B cell (primary cell): ENCODE data around the gene PGBD4. TPM values are rescaled to one million over a fixed set of nuclear protein-coding genes. Genes with fewer than 3 reads are reported as not detected.

Experiments
- ATAC-seq: fragments of 200-7000 bp; cut with Tn5 transposase; one replicate; pipeline ENCODE4 v1.10.0; 2021; ENCODE audit warnings: low read depth, mild to moderate bottlenecking, moderate number of reproducible peaks, moderate library complexity
- CTCF ChIA-PET: fragments of 350-600 bp; sonication (Branson Sonifier 250); formaldehyde crosslinking; loops from one replicate; lab custom pipeline; 2021; ENCODE audit warnings: antibody characterized with exemption, inconsistent platforms; lab: Charles Lee
- POLR2A ChIA-PET: fragments of 350-600 bp; sonication (Branson Sonifier 250); formaldehyde crosslinking; loops from one replicate; lab custom pipeline; 2021; ENCODE audit warnings: antibody characterized with exemption; lab: Charles Lee
- DNase-seq: peaks from one replicate; pipeline ENCODE4 v3.0.0; 2013
- H2AFZ ChIP-seq: 2 replicates; pipeline ENCODE4 v1.6.1; 2012; ENCODE audit warnings: mild to moderate bottlenecking, low read depth, low read length; ENCODE audit not compliant: insufficient read depth, poor library complexity, severe bottlenecking
- H3K27ac ChIP-seq, 2 donors: 1 replicate in 1 of 2; 2 replicates in 1 of 2; pipeline ENCODE4 v1.5.1; 2012 to 2013; ENCODE audit warnings: low read length in 2 of 2, mild to moderate bottlenecking in 2 of 2, moderate library complexity in 1 of 2
- H3K27me3 ChIP-seq, 4 experiments: fragments of 200-600 bp in 1 of 4; sonication (generic) in 1 of 4; replicated peaks in 1 of 4; 1 replicate in 2 of 4; 2 replicates in 2 of 4; pipeline versions ENCODE4 v1.6.1 to v1.7.0; 2013 to 2016; ENCODE audit warnings: low read length in 3 of 4, mild to moderate bottlenecking in 2 of 4, mixed read lengths in 1 of 4, moderate library complexity in 1 of 4; ENCODE audit not compliant: insufficient read depth in 4 of 4, control insufficient read depth in 3 of 4; ENCODE audit errors: control extremely low read depth in 1 of 4
- H3K36me3 ChIP-seq, 2 experiments: replicated peaks in 1 of 2; 1 replicate in 1 of 2; 2 replicates in 1 of 2; pipeline versions ENCODE4 v1.6.1 to v1.7.1; 2013; ENCODE audit warnings: low read length in 1 of 2; ENCODE audit not compliant: insufficient read depth in 2 of 2, control insufficient read depth in 1 of 2; ENCODE audit errors: control extremely low read depth in 1 of 2, extremely low read depth in 1 of 2
- H3K4me1 ChIP-seq, 2 donors: fragments of 200-600 bp in 1 of 2; sonication (generic) in 1 of 2; 1 replicate in 1 of 2; 2 replicates in 1 of 2; pipeline versions ENCODE4 v1.5.1 to v1.6.1; 2013 to 2017; ENCODE audit warnings: low read length in 2 of 2; ENCODE audit not compliant: control insufficient read depth in 2 of 2, insufficient read depth in 2 of 2
- H3K4me2 ChIP-seq: replicated peaks from 2 replicates; pipeline ENCODE3; 2012; ENCODE audit warnings: mild to moderate bottlenecking, low read depth, low read length; ENCODE audit not compliant: poor library complexity, severe bottlenecking
- H3K4me3 ChIP-seq, 5 experiments: fragments of 200-600 bp in 1 of 5; sonication (generic) in 1 of 5; 1 replicate in 3 of 5; 2 replicates in 2 of 5; pipeline versions ENCODE4 v1.5.1 to v1.7.0; 2011 to 2016; ENCODE audit warnings: low read length in 4 of 5, mild to moderate bottlenecking in 4 of 5, low read depth in 2 of 5, control low read depth in 1 of 5, moderate library complexity in 1 of 5; ENCODE audit not compliant: insufficient read depth in 1 of 5; ENCODE audit errors: control extremely low read depth in 1 of 5, extremely low read depth in 1 of 5
- H3K79me2 ChIP-seq: fragments of 200-600 bp; sonication (generic); one replicate; pipeline ENCODE4 v1.6.0; 2016; ENCODE audit warnings: low read length; ENCODE audit not compliant: control insufficient read depth, insufficient read depth
- H3K9ac ChIP-seq: fragments of 200-600 bp; sonication (generic); 2 replicates; pipeline ENCODE4 v1.6.1; 2017; ENCODE audit warnings: mild to moderate bottlenecking, low read length, moderate library complexity
- H3K9me3 ChIP-seq, 3 donors: one replicate each; pipeline versions ENCODE4 v1.6.1 to v1.7.1; 2013; ENCODE audit warnings: low read length in 2 of 3; ENCODE audit not compliant: control insufficient read depth in 2 of 3, insufficient read depth in 1 of 3; ENCODE audit errors: control extremely low read depth in 1 of 3
- H4K20me1 ChIP-seq: 2 replicates; pipeline ENCODE4 v1.6.0; 2012; ENCODE audit warnings: mild to moderate bottlenecking, low read length; ENCODE audit not compliant: insufficient read depth, control insufficient read depth, poor library complexity, severe bottlenecking
- H3K27ac Mint-ChIP-seq: one replicate; pipeline ENCODE4 v1.8.0; 2021; ENCODE audit warnings: mixed read lengths
- H3K27me3 Mint-ChIP-seq: one replicate; pipeline ENCODE4 v1.8.0; 2021; ENCODE audit warnings: mixed read lengths
- H3K4me1 Mint-ChIP-seq: one replicate; pipeline ENCODE4 v1.8.0; 2021; ENCODE audit warnings: mixed read lengths
- H3K4me3 Mint-ChIP-seq: one replicate; pipeline ENCODE4 v1.8.0; 2021; ENCODE audit warnings: mixed read lengths
- H3K9me3 Mint-ChIP-seq: one replicate; pipeline ENCODE4 v1.8.0; 2022; ENCODE audit warnings: mixed read lengths; ENCODE audit not compliant: insufficient read depth
- EZH2 ChIP-seq: IDR thresholded peaks from 2 replicates; pipeline ENCODE4 v1.6.1; 2012; ENCODE audit warnings: borderline replicate concordance, low read depth, mild to moderate bottlenecking, moderate library complexity, low read length; ENCODE audit not compliant: insufficient read depth, poor library complexity, severe bottlenecking
- WGBS: methylation state at CpG from one replicate; pipeline ENCODE4 v1.1.5; 2013; ENCODE audit warnings: missing lambda C conversion rate; ENCODE audit not compliant: insufficient coverage; 5-methylcytosine and 5-hydroxymethylcytosine counted together
- intact Hi-C: fragments of 100-400 bp; cut with micrococcal nuclease; formaldehyde crosslinking; loops from one replicate; pipeline ENCODE4 v1.10.0; 2022
- polyA plus RNA-seq: library from polyadenylated mRNA; depleted of rRNA; stranded (reverse); fragments of >200 nt; gene quantifications from 2 replicates; pipeline ENCODE4 v1.2.3, GENCODE V29; 2012
- total RNA-seq, 2 donors: library from RNA; stranded (reverse); fragments of 120-200 nt in 1 of 2; gene quantifications; 1 replicate in 1 of 2; 2 replicates in 1 of 2; pipeline versions ENCODE4 v1.2.3 to v1.2.4, GENCODE V29; 2013 to 2022
- TF ChIP-seq, protein P1 (sequence below): fragments of 200-600 bp; IDR thresholded peaks from one replicate; pipeline ENCODE4 v1.8.0; 2022; ENCODE audit warnings: antibody characterized with exemption, mild to moderate bottlenecking

The PGBD4 gene
- total and polyA plus RNA-seq, 2 donors (not counting 1 experiment from before 2014, with no cell fraction given), result 2.5 to 5.2 TPM

DNA sequence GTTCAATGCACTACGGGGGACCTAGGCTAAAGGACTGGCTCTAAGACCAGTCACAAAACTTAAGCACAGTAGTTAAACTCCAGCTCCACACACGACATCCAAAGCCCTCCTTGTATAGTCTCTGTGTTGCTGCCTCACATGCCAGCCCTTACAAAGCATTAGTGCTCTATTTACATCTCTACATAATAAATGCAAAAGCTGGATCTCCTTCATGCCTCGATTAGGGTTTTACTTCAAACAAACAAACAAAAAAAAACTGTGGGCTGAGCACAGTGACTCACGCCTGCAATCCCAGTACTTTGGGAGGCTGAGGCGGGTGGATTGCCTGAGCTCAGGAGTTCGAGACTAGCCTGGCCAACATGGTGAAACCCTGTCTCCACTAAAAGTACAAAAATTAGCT lies 9.6 kb downstream of the PGBD4 start:
- DNase-seq (no peak), ATAC-seq (no peak)
- no peak overlapping the region for H3K4me2 ChIP-seq
- TF ChIP-seq, protein P1, sequence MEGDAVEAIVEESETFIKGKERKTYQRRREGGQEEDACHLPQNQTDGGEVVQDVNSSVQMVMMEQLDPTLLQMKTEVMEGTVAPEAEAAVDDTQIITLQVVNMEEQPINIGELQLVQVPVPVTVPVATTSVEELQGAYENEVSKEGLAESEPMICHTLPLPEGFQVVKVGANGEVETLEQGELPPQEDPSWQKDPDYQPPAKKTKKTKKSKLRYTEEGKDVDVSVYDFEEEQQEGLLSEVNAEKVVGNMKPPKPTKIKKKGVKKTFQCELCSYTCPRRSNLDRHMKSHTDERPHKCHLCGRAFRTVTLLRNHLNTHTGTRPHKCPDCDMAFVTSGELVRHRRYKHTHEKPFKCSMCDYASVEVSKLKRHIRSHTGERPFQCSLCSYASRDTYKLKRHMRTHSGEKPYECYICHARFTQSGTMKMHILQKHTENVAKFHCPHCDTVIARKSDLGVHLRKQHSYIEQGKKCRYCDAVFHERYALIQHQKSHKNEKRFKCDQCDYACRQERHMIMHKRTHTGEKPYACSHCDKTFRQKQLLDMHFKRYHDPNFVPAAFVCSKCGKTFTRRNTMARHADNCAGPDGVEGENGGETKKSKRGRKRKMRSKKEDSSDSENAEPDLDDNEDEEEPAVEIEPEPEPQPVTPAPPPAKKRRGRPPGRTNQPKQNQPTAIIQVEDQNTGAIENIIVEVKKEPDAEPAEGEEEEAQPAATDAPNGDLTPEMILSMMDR, result no peak
- no peak for TF ChIP-seq EZH2
- no peak overlapping the region for H3K27ac Mint-ChIP-seq
- H3K27me3 Mint-ChIP-seq, result peaks cover 10% of the 10 kb centered on the region
- no peaks in the 10 kb centered on the region for H3K9me3 ChIP-seq
- H3K27ac ChIP-seq, result no peak overlapping the region
- no peaks in the 10 kb centered on the region for H3K79me2 ChIP-seq
- no peak overlapping the region for H3K4me3 Mint-ChIP-seq
- no peaks in the 10 kb centered on the region for H3K27me3 ChIP-seq
- no peaks in the 10 kb centered on the region for H3K9me3 Mint-ChIP-seq
- intact Hi-C loops, result no loop called here
- H3K9ac ChIP-seq, result no peak overlapping the region
- H3K4me1 ChIP-seq, result no peaks in the 10 kb centered on the region
- H4K20me1 ChIP-seq, result no peaks in the 10 kb centered on the region
- ChIA-PET POLR2A (no interaction called here), CTCF (interaction anchor here (0.7 to 1.6 kb wide), 3 partner anchors 98 to 476 kb away, joined by 3 to 7 read pairs (median 3); partner anchors contain the start of gene KATNBL1)
- 90% methylated on average over 5 of the region's 6 CpGs for WGBS
- no peak overlapping the region for H2AFZ ChIP-seq
- H3K36me3 ChIP-seq, result no peaks in the 10 kb centered on the region
- no peaks in the 10 kb centered on the region for H3K4me1 Mint-ChIP-seq
- H3K4me3 ChIP-seq, result no peak overlapping the region

DNA sequence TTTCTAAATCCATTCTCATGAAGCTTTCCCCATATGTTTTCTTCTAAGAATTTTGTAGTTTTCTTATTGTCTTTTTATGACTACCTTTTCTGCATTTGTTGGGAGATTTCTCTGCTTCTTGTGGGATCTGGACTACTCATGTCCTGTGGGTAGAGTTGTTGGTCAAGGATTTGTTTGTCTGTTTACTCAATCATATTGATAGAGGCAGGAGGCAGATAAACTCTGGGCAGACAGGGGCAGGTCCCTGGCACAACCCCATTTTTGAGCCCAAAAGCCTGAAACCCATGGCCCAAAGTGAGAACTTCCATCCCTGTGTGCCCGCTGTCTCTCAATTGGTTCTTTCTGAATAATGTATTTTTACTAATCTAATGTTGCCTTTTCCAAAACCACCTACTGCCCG lies 12.3 kb downstream of the PGBD4 start:
- H3K4me3 Mint-ChIP-seq, result no peak overlapping the region
- DNase-seq (no peak), ATAC-seq (no peak)
- WGBS, result no CpG with 5 or more reads among the region's 2 CpGs
- no peaks in the 10 kb centered on the region for H3K4me1 Mint-ChIP-seq
- H3K27ac Mint-ChIP-seq, result no peak overlapping the region
- Histone ChIP-seq H3K27ac (no peak overlapping the region), H3K9me3 (no peaks in the 10 kb centered on the region), H3K9ac (no peak overlapping the region), H3K4me3 (no peak overlapping the region), H3K79me2 (no peaks in the 10 kb centered on the region), H2AFZ (no peak overlapping the region), H3K27me3 (peaks cover 0 to 2% (median 0%) of the 10 kb centered on the region in 4 experiments), H3K4me1 (no peaks in the 10 kb centered on the region), H4K20me1 (no peaks in the 10 kb centered on the region), H3K36me3 (no peaks in the 10 kb centered on the region), H3K4me2 (no peak overlapping the region)
- TF ChIP-seq EZH2, result no peak
- TF ChIP-seq, protein P1, result no peak
- ChIA-PET CTCF (interaction anchor here (1.9 kb wide), 1 partner anchor 95 kb away, joined by 7 read pairs; the partner anchor contains the start of gene KATNBL1), POLR2A (no interaction called here)
- H3K27me3 Mint-ChIP-seq, result peaks cover 21% of the 10 kb centered on the region
- H3K9me3 Mint-ChIP-seq, result no peaks in the 10 kb centered on the region
- intact Hi-C loops, result no loop called here
